Lung (tissue), 12 donors: ENCODE data around the gene TUSC7. TPM values are rescaled to one million over a fixed set of nuclear protein-coding genes. Genes with fewer than 3 reads are reported as not detected.

ENCODE experiments used
- ATAC-seq: fragments of 200-7000 bp; cut with Tn5 transposase; one replicate; pipeline ENCODE4 v1.9.1; 2020; ENCODE audit warnings: moderate number of reproducible peaks; ENCODE audit not compliant: insufficient read depth, low FRiP score
- DNase-seq, 3 donors: peaks; one replicate each; pipeline ENCODE4 v3.0.0-alpha.2; 2013 to 2017
- H3K27ac ChIP-seq, 2 donors: one replicate each; pipeline ENCODE4 v1.5.1; 2013; ENCODE audit warnings: mild to moderate bottlenecking in 2 of 2, moderate library complexity in 2 of 2, control low read depth in 1 of 2, inconsistent platforms in 1 of 2, low read depth in 1 of 2, low read length in 1 of 2
- H3K27me3 ChIP-seq, 3 donors: one replicate each; pipeline ENCODE4 v1.5.1; 2013; ENCODE audit warnings: low read length in 2 of 3; ENCODE audit not compliant: control insufficient read depth in 3 of 3, insufficient read depth in 3 of 3
- H3K36me3 ChIP-seq, 4 donors: one replicate each; pipeline ENCODE4 v1.5.1; 2013; ENCODE audit warnings: low read length in 4 of 4, mild to moderate bottlenecking in 1 of 4, moderate library complexity in 1 of 4; ENCODE audit not compliant: control insufficient read depth in 4 of 4, insufficient read depth in 4 of 4
- H3K4me1 ChIP-seq, 5 donors: one replicate each; pipeline ENCODE4 v1.5.1; 2013; ENCODE audit warnings: low read length in 5 of 5, mild to moderate bottlenecking in 2 of 5, moderate library complexity in 1 of 5; ENCODE audit not compliant: control insufficient read depth in 5 of 5, insufficient read depth in 5 of 5
- H3K4me3 ChIP-seq: one replicate; pipeline ENCODE4 v1.5.1; 2013; ENCODE audit warnings: mild to moderate bottlenecking, control low read depth, moderate library complexity
- H3K9ac ChIP-seq, 2 donors: one replicate each; pipeline ENCODE4 v1.5.1; 2013; ENCODE audit warnings: low read length in 2 of 2, control low read depth in 1 of 2; ENCODE audit not compliant: insufficient read depth in 1 of 2
- H3K9me3 ChIP-seq, 4 donors: one replicate each; pipeline ENCODE4 v1.5.1; 2013; ENCODE audit warnings: low read length in 3 of 4, mild to moderate bottlenecking in 1 of 4, moderate library complexity in 1 of 4; ENCODE audit not compliant: control insufficient read depth in 4 of 4, insufficient read depth in 3 of 4
- CTCF ChIP-seq: IDR thresholded peaks from 2 replicates; pipeline ENCODE4 v1.5.1; 2012; ENCODE audit warnings: mild to moderate bottlenecking; ENCODE audit errors: control extremely low read depth, extremely low read depth
- WGBS, 2 donors: extraction: QIAGEN DNeasy Blood & Tissue Kit; methylation state at CpG; one replicate each; pipeline ENCODE4 v1.1.7; 2013; 5-methylcytosine and 5-hydroxymethylcytosine counted together
- polyA plus RNA-seq, 2 donors: library from polyadenylated mRNA; stranded (reverse); fragments of 200-250 nt; gene quantifications; one replicate each; pipeline ENCODE4 v1.2.1, GENCODE V29; 2013
- total RNA-seq, 2 donors: library from RNA; depleted of rRNA in 1 of 2; stranded (reverse); fragments of >200 nt in 1 of 2; gene quantifications; one replicate each; pipeline ENCODE4 v1.2.1, GENCODE V29; 2014 to 2021
- donor health status: control.
- donor health status: control.
- donor health status: Bipolar disorder and iron deficiency.
- donor health status: healthy.
- donor health status: DM: yes; HTN: yes; CAD: no.

Gene TUSC7
- total and polyA plus RNA-seq, 4 donors: not detected

GRCh38 chr3:116702334-116702733 is 7.2 kb upstream of the TUSC7 start:
- Histone ChIP-seq H3K4me1 (no peaks in the 10 kb centered on the region), H3K27ac (no peak overlapping the region), H3K4me3 (no peak overlapping the region), H3K27me3 (no peaks in the 10 kb centered on the region), H3K9me3 (peaks cover 0 to under 1% (median 0%) of the 10 kb centered on the region in 4 donors), H3K36me3 (no peaks in the 10 kb centered on the region), H3K9ac (no peak overlapping the region)
- 66 to 77% methylated on average over 4 of the region's 4 CpGs for WGBS, 2 donors
- DNase-seq: no peak
- no peak for ATAC-seq
- TF ChIP-seq CTCF: no peak

GRCh38 chr3:116707531-116707930 is 2.0 kb upstream of the TUSC7 start:
- Histone ChIP-seq H3K9ac (no peak overlapping the region), H3K9me3 (no peaks in the 10 kb centered on the region), H3K27ac (no peak overlapping the region), H3K27me3 (no peaks in the 10 kb centered on the region), H3K4me3 (no peak overlapping the region), H3K4me1 (no peaks in the 10 kb centered on the region), H3K36me3 (no peaks in the 10 kb centered on the region)
- ATAC-seq: no peak
- WGBS, 2 donors: 94 to 96% methylated on average over 3 of the region's 3 CpGs
- DNase-seq: no peak
- no peak for TF ChIP-seq CTCF

- H3K9me3 ChIP-seq: no peaks in the 10 kb centered on the region
- DNase-seq: no peak
- H3K27me3 ChIP-seq: no peaks in the 10 kb centered on the region
- no peaks in the 10 kb centered on the region for H3K36me3 ChIP-seq
- no peaks in the 10 kb centered on the region for H3K4me1 ChIP-seq
- H3K9ac ChIP-seq: no peak overlapping the region
- no peak overlapping the region for H3K27ac ChIP-seq
- no peak for TF ChIP-seq CTCF
- WGBS, 2 donors: 44 to 51% methylated on average over 4 of the region's 4 CpGs
- no peak overlapping the region for H3K4me3 ChIP-seq
- no peak for ATAC-seq
Observed at GRCh38 chr3:116716490-116716889, 6.9 kb downstream of the TUSC7 start.

GRCh38 chr3:116717566-116717965 is 8.0 kb downstream of the TUSC7 start:
- Histone ChIP-seq H3K9ac (no peak overlapping the region), H3K4me3 (no peak overlapping the region), H3K4me1 (no peaks in the 10 kb centered on the region), H3K36me3 (no peaks in the 10 kb centered on the region), H3K27me3 (no peaks in the 10 kb centered on the region), H3K9me3 (no peaks in the 10 kb centered on the region), H3K27ac (no peak overlapping the region)
- DNase-seq (no peak), ATAC-seq (no peak)
- TF ChIP-seq CTCF: no peak
- 84 to 93% methylated on average over 1 of the region's 1 CpG for WGBS, 2 donors
